Gastroesophageal sphincter (tissue), 3 donors: ENCODE data around the gene SSBP3.

Experiments
- POLR2A ChIP-seq, 2 donors: fragments of 450-650 bp; IDR thresholded peaks; one replicate each; pipeline ENCODE4 v1.6.1; 2017; ENCODE audit warnings: antibody characterized with exemption in 2 of 2, mild to moderate bottlenecking in 2 of 2, moderate library complexity in 1 of 2
- TF ChIP-seq, protein P1 (sequence below), 4 experiments: fragments of 200-600 bp in 2 of 4; fragments of 450-650 bp in 2 of 4; sonication (generic) in 1 of 4; IDR thresholded peaks; one replicate each; pipeline ENCODE4 v1.5.1; 2017 to 2019; ENCODE audit warnings: antibody characterized with exemption in 4 of 4, mild to moderate bottlenecking in 2 of 4, moderate library complexity in 2 of 4

DNA sequence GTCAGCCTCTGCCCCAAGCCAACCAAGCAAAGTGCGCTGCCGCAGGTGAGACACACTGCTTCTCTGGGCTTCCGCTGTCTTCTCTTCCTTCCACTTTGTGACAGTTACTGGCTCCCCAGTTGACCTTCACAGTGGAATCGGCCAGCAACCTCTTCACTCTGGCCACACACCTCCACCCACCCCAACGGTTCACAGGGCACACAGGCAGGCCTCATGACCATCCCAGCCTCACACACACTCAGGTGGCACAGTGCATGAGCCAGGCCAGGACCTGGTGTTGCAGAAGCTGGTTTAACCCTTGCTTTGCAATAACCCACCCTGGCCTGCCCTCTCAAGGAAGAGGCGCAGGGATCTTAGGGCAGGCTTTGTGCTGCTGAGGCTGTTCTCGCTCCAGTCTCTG lies 69.2 kb downstream of the SSBP3 start:
- TF ChIP-seq, protein P1, sequence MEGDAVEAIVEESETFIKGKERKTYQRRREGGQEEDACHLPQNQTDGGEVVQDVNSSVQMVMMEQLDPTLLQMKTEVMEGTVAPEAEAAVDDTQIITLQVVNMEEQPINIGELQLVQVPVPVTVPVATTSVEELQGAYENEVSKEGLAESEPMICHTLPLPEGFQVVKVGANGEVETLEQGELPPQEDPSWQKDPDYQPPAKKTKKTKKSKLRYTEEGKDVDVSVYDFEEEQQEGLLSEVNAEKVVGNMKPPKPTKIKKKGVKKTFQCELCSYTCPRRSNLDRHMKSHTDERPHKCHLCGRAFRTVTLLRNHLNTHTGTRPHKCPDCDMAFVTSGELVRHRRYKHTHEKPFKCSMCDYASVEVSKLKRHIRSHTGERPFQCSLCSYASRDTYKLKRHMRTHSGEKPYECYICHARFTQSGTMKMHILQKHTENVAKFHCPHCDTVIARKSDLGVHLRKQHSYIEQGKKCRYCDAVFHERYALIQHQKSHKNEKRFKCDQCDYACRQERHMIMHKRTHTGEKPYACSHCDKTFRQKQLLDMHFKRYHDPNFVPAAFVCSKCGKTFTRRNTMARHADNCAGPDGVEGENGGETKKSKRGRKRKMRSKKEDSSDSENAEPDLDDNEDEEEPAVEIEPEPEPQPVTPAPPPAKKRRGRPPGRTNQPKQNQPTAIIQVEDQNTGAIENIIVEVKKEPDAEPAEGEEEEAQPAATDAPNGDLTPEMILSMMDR (IDR thresholded peaks at IDR 0.05) = no peak
- no peak for TF ChIP-seq POLR2A (IDR thresholded peaks at IDR 0.05)
